ENCODE results near the gene FDX2. TPM values are rescaled to one million over a fixed set of nuclear protein-coding genes. Genes with fewer than 3 reads are reported as not detected.

FDX2 gene
- total RNA-seq, 1 donor from 2014 or later = 25.0 TPM

DNA sequence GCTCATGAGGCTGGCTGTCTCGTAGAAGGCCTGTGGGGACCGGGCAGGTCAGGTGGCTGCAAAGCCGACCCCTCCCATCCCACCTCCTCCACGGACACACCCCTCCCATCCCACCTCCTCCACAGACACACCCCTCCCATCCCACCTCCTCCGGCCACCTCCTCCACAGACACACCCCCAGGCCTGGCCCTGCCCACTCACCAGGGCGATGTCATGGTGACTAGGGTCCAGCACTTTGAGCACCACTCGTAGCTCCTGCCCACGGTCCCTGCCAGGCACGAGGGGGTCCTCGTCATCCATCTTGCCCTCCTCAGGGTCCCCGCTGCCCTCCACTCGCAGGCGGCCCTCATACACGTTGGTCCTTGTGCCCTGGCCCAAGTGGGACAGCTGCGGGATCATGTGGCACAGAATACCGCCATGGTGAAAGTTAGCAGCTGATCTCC, 45.8 kb upstream of the FDX2 start:
- peaks cover 0 to 76% of the 10 kb centered on the region in 2 donors for H3K36me3 ChIP-seq
- TF ChIP-seq POLR2AphosphoS5 (IDR thresholded peaks at IDR 0.05; ENCODE audit: insufficient read depth in 1 of 2, low read depth in 1 of 2) = no peak
- TF ChIP-seq, protein P1, sequence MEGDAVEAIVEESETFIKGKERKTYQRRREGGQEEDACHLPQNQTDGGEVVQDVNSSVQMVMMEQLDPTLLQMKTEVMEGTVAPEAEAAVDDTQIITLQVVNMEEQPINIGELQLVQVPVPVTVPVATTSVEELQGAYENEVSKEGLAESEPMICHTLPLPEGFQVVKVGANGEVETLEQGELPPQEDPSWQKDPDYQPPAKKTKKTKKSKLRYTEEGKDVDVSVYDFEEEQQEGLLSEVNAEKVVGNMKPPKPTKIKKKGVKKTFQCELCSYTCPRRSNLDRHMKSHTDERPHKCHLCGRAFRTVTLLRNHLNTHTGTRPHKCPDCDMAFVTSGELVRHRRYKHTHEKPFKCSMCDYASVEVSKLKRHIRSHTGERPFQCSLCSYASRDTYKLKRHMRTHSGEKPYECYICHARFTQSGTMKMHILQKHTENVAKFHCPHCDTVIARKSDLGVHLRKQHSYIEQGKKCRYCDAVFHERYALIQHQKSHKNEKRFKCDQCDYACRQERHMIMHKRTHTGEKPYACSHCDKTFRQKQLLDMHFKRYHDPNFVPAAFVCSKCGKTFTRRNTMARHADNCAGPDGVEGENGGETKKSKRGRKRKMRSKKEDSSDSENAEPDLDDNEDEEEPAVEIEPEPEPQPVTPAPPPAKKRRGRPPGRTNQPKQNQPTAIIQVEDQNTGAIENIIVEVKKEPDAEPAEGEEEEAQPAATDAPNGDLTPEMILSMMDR (IDR thresholded peaks at IDR 0.05) = no peak
- intact Hi-C loops (cut with DNase I) = no loop called here
- H3K27me3 ChIP-seq = no peaks in the 10 kb centered on the region
- H3K27ac ChIP-seq = no peak overlapping the region
- H3K4me3 ChIP-seq = no peak overlapping the region
- no peak for DNase-seq (ENCODE audit: extremely low spot score in 2 of 2)
- no peaks in the 10 kb centered on the region for H3K4me1 ChIP-seq
- H3K9me3 ChIP-seq = no peaks in the 10 kb centered on the region

DNA sequence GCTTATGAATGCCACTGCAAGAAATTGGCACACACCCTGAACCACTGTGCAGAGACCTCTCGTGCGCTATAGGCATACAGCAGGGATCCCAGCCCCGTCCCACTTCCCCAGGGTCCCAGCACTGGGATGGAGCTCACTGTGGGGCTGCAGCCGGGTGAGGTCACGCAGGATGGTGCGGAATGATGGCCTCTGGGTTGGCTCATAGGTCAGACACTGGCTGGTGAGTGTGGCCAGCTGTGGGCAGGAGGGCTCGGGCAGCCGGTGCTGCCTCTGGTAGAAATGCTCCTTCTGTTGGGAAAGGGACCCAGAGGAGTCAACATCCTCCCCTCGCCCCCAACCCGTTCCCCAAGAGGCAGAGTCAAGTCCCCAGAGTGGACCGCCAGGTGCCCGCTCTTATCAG, 40.6 kb upstream of the FDX2 start:
- Histone ChIP-seq H3K36me3 (peaks cover 0 to 72% of the 10 kb centered on the region in 2 donors), H3K27ac (no peak overlapping the region), H3K4me1 (no peaks in the 10 kb centered on the region), H3K4me3 (no peak overlapping the region), H3K9me3 (no peaks in the 10 kb centered on the region), H3K27me3 (no peaks in the 10 kb centered on the region)
- no peak for TF ChIP-seq POLR2A (IDR thresholded peaks at IDR 0.05)
- TF ChIP-seq, protein P1 (IDR thresholded peaks at IDR 0.05) = no peak
- TF ChIP-seq POLR2AphosphoS5 (IDR thresholded peaks at IDR 0.05; ENCODE audit: insufficient read depth in 1 of 2, low read depth in 1 of 2) = no peak
- intact Hi-C loops (cut with DNase I) = no loop called here
- no peak for DNase-seq (ENCODE audit: extremely low spot score in 2 of 2)

DNA sequence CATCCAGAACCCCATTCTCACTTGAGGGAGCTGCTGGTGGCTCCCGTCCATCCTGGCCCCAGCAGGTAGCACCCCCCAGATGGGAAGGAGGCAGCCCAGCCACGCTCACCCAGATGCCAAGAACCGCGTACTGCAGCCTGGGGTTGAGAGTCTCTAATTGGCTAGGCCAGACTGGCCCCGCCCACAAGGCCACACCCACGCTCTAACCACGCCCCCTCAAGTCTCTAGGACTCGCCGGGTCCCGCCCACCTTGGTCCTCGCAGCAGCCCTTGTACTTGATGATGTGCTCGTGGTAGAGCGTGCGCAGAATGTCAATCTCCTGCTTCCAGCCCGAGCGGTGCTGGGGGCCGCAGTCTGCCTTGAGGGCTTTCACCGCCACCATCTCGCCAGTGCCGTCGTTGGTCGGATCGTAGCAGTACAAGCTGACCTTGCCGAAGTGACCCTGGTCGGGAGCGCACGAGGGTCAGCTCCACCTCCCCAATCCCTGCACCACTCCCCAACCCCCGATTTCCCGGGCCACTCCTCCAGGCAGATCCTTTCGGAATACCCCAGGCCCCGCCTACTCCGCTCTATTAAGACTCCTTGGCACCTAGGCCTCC, 38.1 kb upstream of the FDX2 start:
- Histone ChIP-seq H3K4me3 (no peak overlapping the region), H3K27me3 (no peaks in the 10 kb centered on the region), H3K27ac (no peak overlapping the region), H3K4me1 (no peaks in the 10 kb centered on the region), H3K36me3 (peaks cover 0 to 64% of the 10 kb centered on the region in 2 donors), H3K9me3 (no peaks in the 10 kb centered on the region)
- TF ChIP-seq, protein P1 (IDR thresholded peaks at IDR 0.05) = no peak
- no peak for TF ChIP-seq POLR2A (IDR thresholded peaks at IDR 0.05)
- TF ChIP-seq POLR2AphosphoS5 (IDR thresholded peaks at IDR 0.05; ENCODE audit: insufficient read depth in 1 of 2, low read depth in 1 of 2) = no peak
- intact Hi-C loops (cut with DNase I) = no loop called here
- DNase-seq (ENCODE audit: extremely low spot score in 2 of 2) = no peak

DNA sequence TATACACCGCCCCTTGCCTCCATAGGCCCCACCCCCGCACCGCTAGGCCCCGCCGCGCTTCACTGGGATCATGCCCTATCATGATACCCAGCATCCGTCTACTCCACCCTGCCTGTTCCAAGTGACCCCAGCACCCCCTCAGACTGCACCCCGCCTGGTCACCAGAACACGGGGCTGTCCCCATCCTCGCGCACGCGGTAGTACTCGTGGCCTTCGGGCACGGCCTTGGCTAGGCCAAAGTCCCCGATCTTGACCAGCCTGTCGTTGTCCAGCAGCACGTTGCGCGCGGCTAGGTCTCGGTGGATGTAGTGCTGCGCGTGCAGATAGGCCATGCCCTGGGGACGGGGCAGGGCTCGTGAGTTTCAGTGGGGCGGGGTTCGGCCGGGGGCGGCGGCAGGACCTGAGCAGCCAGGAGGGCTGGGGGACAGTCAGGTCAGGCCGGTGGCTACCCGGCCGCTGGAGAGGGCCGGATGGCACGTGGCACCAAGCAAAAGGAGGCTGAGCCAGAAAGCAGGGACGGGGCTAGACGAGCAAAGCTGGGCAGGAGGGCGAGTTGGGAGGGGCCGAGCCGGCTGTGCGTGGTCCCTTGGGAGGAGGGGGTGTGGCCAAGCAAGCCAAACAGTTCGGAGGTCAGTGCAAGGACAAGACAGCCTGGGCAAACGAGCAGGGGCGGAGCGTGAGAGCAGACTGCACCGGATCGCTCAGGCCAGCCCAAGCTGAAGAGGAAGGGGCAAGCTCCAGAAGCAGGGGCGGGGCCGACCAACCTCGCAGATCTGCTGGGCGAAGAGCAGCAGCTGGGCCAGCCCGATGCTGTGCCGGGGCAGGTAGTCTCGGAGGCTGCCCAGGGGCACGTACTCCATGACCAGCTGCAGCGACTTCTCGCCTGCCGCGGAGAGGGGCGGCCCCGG, 37.2 kb upstream of the FDX2 start:
- intact Hi-C loops (cut with DNase I) = no loop called here

More for the DNA sequence above, 37.2 kb upstream of the FDX2 start:
- DNase-seq (ENCODE audit: extremely low spot score in 2 of 2) = peak; percentile 75 to 96
- H3K4me1 ChIP-seq = no peaks in the 10 kb centered on the region
- peaks cover 0 to 57% of the 10 kb centered on the region in 2 donors for H3K36me3 ChIP-seq
- H3K4me3 ChIP-seq = no peak overlapping the region
- no peak for TF ChIP-seq POLR2A (IDR thresholded peaks at IDR 0.05)
- no peak for TF ChIP-seq POLR2AphosphoS5 (IDR thresholded peaks at IDR 0.05; ENCODE audit: insufficient read depth in 1 of 2, low read depth in 1 of 2)
- TF ChIP-seq, protein P1 (IDR thresholded peaks at IDR 0.05) = no peak
- H3K9me3 ChIP-seq = no peaks in the 10 kb centered on the region
- H3K27ac ChIP-seq = peak overlapping the region; percentile 29
- H3K27me3 ChIP-seq = no peaks in the 10 kb centered on the region
